Posterior cingulate gyrus (tissue), 11 donors: ENCODE results near the gene FRS2.
"Not testable (repeated sequence)": the region's sequence is repeated elsewhere in the genome, so short reads cannot be mapped to it uniquely, and the experiment has no call there.

ENCODE experiments used
- DNase-seq, 10 donors: peaks; one replicate each; pipeline versions ENCODE4 v3.0.0 to v3.0.0-alpha.2; 2020 to 2021; ENCODE audit warnings: mixed read lengths in 3 of 10
- intact Hi-C: fragments of 100-400 bp; cut with DNase I; formaldehyde crosslinking; loops from one replicate; pipeline ENCODE4 v1.15.1; 2023

FRS2 gene

GRCh38 chr12:69570000-69570516, 99.9 kb downstream of the FRS2 start:
- intact Hi-C loops: loop anchor here (2.0 to 10.0 kb wide), 2 partner anchors 95 to 155 kb away; partner anchors contain the start of gene FRS2
- no peak for DNase-seq

GRCh38 chr12:69570545-69571399, 100.6 kb downstream of the FRS2 start:
- peak in 4 of 10 donors; percentile 20 to 47 (median 32) for DNase-seq
- intact Hi-C loops: loop anchor here (2.0 kb wide), 1 partner anchor 156 kb away; no protein-coding TSS in a partner anchor

- intact Hi-C loops: no loop called here
- no peak for DNase-seq
These were observed 105.2 kb downstream of the FRS2 start for GRCh38 chr12:69575346-69575745.

- intact Hi-C loops: no loop called here
- DNase-seq: no peak
These were observed 108.1 kb downstream of the FRS2 start for GRCh38 chr12:69578283-69578682.

DNA sequence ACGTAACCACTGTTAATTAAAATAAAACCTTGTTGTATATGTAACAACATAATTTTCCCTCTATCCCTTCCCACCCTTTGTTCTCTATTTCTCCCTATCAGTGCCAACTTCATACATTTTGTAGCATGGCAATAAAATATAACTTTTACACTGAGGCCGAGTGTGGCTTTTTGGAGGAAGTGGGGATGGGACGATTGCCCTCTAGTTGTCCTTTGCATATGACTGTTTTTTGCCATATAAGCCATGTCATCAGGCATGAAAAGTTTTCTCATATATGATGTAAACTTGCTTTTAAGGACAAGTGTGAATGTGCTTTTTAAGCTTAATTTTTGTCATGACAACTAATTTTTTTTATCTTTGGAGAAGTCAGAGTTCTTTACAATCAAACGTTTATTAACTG, 108.8 kb downstream of the FRS2 start:
- intact Hi-C loops: no loop called here
- DNase-seq: no peak

DNA sequence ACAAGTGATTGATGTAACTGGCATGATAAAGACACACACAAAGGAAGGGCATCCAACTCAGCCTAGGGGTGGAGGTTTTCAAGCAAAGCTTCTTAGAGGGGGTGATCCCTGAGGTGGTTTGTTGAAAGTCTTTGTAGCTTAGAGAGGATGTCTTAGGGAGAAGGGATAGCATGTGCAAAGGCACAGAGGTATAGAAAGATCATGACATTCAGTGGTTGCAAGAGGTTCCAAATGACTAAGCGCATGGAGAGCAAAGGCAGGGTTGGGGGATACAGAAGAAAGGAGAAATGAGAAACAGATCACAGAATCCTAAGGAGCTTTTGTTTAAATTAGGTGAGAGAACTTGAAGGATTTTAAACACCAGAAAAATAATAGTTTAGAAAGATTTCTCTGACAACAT, 109.9 kb downstream of the FRS2 start:
- intact Hi-C loops: loop anchor here (10.0 kb wide), 1 partner anchor 285 kb away; no protein-coding TSS in a partner anchor
- no peak for DNase-seq

DNA sequence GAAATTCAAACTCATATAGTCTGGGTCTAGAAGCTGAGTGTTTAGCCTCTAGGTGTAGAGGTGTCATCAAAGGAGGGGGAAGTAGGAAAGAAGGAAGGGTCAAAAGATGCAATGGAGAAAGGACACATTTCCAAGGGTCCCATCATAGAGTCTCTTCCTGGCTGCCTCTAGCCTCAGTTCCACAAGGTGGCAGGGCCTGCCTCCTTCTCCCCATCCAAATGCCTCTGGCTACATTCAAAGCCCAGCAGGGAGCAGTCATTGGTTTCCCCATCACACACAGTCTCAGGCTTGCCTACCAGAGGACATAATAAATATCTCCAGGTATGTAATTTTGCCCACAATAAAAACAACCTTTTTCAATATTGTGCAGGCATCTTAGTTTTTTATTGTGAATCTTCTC, 113.0 kb downstream of the FRS2 start:
- intact Hi-C loops: loop anchor here (10.0 kb wide), 1 partner anchor 288 kb away; no protein-coding TSS in a partner anchor
- no peak for DNase-seq

DNA sequence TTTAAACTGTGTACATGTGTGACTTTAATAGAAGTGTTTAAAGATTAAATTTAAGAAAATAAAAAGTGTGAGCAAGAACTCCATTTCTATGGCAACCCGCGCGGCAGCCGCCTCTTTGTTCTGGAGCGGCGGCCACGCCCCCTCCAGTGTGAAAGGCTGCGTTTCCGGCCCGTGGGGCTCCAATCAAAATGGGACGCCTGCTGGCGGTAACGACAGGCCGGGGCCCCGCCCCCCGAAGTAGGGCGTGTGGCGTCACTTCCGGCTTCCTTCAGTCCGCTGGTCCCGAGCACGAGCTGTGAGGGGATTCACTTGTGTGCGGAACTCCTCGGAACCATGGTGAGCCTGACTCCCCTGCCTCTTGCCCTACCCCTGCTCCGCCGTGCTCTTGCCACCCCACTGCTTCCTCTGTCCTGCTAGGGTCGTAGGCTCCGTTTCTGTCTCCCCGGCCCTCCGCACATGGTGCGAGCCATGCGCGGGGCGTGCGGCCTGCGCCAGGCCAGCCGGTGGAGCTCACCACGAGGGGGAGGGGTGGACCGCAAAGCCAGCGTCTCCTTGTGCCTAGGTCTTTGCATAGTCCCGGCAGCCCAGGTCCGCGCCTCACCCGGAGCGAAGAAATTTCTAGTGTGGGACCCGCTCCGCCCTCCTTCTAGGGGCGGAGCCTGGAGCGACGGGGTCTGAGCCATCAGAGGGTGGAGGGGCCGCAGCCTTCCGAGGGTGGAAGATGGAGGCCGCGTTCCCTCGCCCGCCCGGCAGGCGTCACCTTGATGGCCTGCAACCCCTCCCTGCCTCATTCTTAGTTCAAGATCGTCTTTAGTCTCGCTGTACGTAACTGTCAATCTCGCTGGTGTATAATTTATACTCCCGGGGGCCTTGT, 115.2 kb downstream of the FRS2 start, which contains the start of gene CCT2:
TSS of gene CCT2 (plus strand) at position 271 of the 874 bp plus-strand sequence. CDS start at position 334, 63 bp downstream.
- intact Hi-C loops: loop anchor here (1.0 to 10.0 kb wide), 2 partner anchors 153 to 291 kb away; partner anchors contain the start of gene RAB3IP
- peak; percentile 94 to 100 (median 98) for DNase-seq

GRCh38 chr12:69588527-69588926, 118.3 kb downstream of the FRS2 start:
- no peak for DNase-seq
- intact Hi-C loops: loop anchor here (10.0 kb wide), 1 partner anchor 294 kb away; no protein-coding TSS in a partner anchor

GRCh38 chr12:69589082-69589481, 118.9 kb downstream of the FRS2 start:
- DNase-seq: no peak
- intact Hi-C loops: loop anchor here (10.0 kb wide), 1 partner anchor 294 kb away; no protein-coding TSS in a partner anchor

DNA sequence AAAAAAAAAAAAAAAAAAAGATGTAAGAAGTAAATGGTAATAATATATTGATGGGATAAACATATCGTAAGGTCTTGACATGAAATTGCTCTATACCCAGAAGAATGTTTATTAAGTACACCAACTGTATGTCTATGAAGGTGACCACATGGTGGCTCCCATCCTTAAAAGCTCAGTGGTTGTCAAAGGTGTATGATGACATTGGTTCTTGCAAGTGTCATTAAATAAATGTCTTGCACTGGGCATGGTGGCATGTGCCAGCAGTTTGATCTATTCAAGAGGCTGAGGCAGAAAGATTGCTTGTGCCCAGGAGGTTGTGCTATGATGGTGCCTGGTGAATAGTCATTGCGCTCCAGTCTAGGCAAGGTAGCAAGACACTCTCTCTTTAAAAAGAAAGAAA, 125.5 kb downstream of the FRS2 start:
- DNase-seq: no peak
- intact Hi-C loops: no loop called here

- intact Hi-C loops: no loop called here
- no peak for DNase-seq
These were observed 128.1 kb downstream of the FRS2 start for GRCh38 chr12:69598174-69598753.

DNA sequence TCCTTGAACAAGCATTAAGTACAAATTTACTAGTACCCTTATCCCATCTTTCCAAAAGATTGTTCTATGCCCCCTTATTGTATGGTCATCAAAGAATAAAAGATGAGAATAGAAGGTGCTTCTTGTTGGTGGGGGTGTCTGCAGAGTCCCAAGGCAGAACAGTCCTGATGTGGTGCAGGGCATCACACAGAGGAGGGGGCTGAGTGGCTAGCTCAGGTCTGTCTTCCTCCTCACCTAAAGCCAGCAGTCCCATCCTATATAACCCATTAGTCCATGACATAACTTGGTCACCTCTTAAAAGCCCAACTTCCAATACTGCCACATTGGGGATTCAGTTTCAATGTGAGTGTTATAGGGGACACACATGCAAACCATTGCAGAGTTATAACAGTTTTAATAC, 130.6 kb downstream of the FRS2 start:
- DNase-seq: no peak
- intact Hi-C loops: no loop called here

DNA sequence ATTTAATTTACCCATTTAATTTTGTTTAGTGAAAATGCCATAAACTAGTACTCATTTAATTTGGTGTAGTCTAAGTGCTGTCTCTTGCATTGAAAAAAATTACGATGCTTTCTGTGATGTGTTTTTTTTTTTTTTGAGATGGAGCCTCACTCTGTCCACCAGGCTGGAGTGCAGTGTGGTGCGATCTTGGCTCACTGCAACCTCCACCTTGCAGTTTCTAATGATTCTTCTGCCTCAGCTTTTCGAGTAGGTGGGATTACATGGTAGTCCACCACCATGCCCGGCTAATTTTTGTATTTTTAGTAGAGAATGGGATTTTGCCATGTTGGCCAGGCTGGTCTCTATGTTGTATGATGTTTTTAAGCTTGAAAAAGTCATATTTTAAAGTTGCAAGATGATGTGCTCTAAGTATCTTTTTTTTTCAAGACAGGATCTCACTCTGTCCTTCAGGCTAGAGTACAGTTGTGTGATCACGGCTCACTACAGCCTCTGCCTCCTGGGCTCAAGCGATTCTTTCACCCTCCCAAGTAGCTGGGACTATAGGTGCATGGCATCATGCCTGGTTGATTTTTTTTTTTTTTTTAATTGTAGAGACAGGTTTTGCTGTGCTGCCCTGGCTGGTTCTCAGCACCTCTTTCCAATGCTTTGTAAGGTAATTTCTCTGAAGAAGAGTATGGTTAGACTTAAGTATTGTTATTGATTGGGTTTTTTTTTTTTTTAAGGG, 131.9 kb downstream of the FRS2 start:
- DNase-seq: no peak
- intact Hi-C loops: no loop called here

DNA sequence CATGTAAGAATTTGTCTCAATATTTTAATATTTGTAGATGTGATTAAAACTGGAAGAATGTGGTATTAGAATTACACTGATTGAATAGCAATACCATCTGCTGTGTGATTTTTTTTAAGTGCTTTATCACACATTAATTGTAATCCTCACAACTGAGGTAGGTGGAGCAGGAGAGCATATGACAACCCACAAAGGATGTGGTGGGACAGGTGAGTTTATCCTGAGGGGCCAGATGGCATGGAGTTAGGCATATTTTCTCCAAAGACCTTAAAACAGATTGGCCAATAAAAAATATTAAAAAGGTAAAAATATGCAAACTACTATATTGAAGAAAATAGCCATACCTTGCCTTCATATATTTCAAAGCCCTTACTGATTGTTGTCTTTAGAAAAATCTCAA, 132.8 kb downstream of the FRS2 start:
- intact Hi-C loops: no loop called here
- DNase-seq: no peak

- intact Hi-C loops: not testable (repeated sequence)
These were observed 133.4 kb downstream of the FRS2 start for GRCh38 chr12:69603556-69603955.

GRCh38 chr12:69604275-69604674, 134.1 kb downstream of the FRS2 start:
- intact Hi-C loops, DNase-seq: not testable (repeated sequence)

More at GRCh38 chr12:69603556-69603955, 133.4 kb downstream of the FRS2 start:
- DNase-seq: not testable (repeated sequence)

- no peak for DNase-seq
- intact Hi-C loops: no loop called here
These were observed 137.9 kb downstream of the FRS2 start for GRCh38 chr12:69608114-69608513.

- DNase-seq: no peak
- intact Hi-C loops: no loop called here
These were observed 139.9 kb downstream of the FRS2 start for GRCh38 chr12:69610126-69610525.
